HG03460 (cell line): ENCODE results near the gene PIGU.

Experiments
- ATAC-seq: cut with Tn5 transposase; IDR thresholded peaks from one replicate; pipeline ENCODE4 v1.9.1; 2021; ENCODE audit not compliant: unreplicated experiment

Gene PIGU

DNA sequence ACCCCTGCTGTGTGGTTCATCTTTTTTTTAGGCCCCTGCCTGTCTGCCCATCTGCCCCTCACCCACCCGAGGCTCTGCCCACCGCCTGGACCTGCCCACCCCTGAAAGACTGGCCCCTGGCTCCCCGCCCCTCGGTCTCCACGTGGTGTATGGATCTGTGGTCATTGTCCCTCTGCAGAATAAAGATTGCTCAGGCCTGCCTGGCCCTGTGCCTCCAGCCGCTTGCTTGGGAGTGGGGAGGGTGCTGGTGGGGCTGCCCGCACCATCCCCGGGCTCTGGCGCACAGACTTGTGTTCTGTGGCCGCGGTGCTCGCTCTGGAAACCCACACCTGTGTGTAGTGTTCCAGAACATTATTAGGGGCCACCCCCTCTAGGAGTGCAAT, 116.8 kb downstream of the PIGU start:
- no peak for ATAC-seq

DNA sequence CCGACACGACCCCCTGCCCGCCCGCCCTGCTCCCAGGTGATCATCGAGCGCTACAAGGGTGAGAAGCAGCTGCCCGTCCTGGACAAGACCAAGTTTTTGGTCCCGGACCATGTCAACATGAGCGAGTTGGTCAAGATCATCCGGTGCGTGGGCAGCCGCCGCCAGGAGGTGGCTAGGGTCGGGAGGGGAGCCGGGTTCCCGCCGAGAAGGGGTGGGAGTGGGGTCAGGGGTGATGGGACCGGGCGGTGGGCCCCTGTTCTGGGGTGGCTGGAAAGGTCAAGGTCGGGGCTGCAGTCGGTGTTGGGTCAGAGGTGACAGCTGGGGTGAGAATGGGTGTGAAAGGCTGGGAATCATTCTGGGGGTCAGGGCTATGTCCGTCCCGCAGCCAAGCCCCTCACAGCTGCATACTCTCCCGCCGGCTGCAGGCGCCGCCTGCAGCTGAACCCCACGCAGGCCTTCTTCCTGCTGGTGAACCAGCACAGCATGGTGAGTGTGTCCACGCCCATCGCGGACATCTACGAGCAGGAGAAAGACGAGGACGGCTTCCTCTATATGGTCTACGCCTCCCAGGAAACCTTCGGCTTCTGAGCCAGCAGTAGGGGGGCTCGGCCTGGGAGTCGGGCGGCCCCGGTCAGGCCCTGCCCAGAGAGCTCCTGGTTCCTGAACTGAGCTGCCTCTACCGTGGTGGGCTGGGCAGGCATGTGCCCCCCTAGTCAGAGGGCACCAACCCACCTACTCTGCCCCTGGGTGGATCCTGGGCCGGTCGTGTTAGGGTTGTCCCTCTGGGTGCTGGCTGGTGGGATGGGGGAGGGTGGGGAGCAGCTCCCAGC, 117.4 kb downstream of the PIGU start:
- ATAC-seq, result no peak

DNA sequence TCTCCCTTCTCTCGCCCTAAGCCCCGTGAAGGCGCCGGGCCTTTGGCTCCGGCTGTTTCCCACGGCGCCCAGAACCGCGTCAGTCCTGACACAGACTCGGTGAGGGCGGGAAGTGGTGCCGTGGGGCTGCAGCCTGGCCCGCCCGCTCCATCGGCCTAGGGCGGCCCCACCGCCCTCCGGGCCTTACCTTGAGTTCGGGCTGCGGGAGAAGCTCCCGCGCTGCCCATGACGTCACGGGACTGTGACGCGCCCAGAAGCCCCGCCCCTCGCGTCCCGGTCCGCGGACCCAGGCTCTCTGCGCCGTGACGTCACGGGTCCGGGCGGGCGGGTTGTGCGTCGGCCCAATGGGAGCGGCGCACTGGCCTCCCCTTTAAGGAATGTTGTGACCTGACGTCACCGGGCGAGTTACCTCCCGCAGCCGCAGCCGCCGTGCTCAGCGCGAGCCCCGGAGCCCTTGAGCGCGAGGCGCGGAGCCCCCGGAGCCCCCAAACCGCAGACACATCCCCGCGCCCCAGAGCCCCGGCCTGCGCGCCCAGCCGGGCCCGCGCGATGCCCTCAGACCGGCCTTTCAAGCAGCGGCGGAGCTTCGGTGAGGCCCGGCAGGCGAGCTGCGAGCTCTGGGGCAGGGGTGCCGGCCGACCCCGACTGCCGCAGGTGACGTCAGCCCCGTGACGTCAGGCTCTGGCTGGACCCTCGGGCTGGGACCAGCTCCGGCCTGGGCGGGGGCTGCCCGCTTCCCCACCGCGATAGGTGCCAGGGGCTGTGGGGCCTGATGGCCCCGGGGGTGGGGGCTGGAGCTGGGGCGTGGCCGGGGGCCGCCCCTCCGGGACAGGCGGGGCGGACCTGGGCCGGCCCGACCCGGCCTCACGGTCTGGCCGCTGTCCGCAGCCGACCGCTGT, 118.3 kb downstream of the PIGU start, which contains the start of gene MAP1LC3A:
TSS of gene MAP1LC3A (plus strand) at position 399 of the 899 bp plus-strand sequence. CDS start at position 550, 151 bp downstream.
- ATAC-seq, result peak; percentile 61

DNA sequence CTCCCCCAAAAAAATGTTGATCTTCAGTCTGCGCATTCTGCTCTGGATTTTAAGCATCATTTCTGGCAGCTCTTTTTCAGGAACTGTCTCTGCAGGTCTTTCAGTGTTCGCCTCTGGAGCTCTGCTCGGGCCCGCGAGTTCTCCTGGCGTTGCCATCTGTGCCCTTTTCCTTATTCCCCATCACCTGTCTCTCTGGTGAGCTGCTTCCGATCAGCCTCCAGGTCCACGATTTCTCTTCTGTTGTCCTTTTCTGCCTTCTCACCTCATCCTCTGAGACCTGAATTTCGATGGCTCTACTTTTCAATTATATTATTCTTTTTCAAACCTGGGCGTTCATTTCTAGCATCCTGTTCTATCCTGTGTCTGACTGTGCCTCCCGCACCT, 119.0 kb downstream of the PIGU start:
- no peak for ATAC-seq

DNA sequence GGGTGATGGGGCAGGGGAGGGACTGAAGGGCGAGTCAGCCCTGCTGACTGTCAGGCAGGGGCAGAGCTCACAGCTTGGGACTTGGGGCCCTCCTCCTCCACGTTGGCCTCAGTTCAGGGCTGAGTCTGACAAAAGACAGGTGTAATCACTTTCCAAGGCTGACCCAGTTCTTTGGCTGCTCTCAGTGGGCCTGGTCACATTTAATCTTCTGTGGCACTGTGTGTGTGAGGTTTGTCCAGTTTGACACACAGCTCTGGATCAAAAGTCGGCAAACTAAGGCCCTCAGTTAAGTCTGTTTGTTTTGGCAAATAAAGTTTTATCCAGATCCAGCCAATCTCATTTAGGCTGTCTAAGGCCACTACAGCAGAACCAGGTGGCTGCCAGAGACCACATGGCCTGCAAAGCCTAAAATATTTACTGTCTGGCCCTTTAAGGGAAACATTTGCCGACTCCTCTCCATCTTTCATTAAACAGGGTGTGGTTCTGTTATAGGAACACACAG, 123.5 kb downstream of the PIGU start:
- no peak for ATAC-seq

DNA sequence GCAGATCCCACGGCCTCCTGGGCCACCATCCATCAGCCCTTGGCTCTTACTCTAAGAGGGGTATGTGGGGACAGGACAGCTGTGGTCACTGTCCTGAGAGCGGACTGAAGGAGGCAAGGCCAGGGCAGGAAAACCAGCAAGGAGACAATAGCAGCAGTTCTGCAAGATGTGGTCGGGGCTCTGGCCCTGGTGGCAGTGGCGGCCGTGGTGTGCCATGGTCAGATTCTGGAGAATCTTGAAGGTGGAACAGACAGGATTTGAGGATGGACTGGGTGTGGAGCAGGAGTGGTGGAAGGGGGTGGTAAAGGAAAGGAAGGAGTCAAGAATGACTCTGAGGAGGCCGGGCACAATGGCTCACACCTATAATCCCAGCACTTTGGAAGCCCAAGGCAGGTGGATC, 124.3 kb downstream of the PIGU start:
- no peak for ATAC-seq

DNA sequence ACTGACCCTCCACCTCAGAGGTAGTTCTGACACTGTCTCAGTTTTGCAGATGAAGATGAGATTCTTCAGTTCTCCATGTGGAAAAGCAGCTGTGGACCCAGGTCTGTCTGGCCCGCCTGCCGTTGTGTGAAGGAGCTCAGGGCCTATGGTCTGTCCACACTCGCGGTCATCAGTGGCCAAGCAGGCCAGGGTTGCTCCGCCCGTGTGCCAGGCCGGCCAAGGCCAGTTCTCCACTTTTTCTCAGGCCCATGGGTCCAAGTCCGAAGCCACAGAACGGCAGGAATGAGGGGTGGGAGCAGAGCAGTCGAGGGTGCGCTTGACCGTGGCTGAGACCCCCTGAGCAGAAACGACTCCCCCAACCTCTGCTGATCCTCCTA, 127.0 kb downstream of the PIGU start:
- ATAC-seq, result no peak

DNA sequence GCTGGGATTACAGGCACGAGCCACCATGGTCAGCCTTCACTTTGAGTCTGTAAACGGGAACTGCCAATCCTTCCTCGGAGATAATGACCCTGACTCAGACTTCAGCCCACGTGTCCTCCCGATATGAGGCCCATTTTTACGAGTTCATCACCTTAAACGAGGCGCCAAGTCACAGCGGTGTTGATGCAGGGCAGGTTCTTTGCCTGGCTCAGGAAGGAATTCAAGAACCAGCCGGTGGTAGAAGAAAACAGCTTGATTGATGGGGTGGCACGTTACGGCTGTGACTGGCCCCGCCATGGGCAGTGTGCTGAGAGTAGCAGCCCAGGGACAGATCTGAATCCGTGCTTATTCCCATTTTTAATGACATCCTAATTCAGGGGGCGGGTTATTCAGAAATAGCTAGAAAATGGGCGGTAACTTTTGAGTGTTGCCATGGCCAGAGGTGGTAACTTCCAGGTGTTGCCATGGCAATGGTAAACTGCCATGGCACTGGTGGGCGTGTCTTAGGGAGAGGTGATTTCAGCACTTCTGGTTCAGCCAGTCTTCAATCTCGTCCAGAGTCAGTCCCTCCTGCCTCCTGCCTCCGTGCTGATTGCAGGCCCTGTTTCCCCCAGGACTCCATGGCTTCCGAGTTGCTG, 127.5 kb downstream of the PIGU start:
- no peak for ATAC-seq

DNA sequence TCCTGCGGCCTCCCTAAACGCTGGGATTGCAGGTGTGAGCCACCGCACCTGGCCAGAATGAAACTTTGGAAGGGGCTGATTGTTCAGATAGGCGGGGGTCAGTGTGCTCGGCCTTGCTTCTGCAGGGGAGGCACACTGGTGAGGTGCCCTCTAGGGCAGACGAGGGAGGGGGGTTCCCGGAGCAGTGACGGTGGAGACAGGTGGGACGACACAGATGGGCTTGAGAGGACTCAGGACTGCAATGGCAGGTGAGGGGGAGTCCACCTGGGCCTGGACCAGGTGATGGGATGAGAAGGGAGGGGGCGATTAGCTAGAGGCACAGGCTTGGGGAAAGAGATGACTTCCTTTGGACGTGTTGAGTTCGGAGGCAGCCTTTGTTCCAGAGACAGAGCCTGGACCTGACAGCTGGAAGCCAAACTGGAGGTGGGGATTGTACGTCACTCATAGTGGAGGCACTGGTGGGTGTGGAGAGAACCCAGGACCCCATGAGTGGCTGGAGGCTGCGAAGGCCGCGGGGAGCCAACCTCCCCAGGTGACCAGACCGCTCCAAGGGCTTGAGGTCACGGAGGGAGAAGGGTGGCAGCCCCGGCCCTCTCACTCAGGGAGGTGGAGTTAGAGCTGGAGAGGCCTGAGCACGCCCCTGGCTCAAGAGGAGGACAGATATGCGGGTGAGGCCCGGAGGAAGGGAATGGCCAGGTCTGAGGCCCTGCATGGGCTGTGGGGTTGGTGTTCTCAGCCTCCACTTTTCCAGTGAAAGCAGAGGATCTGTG, 128.9 kb downstream of the PIGU start:
- no peak for ATAC-seq

DNA sequence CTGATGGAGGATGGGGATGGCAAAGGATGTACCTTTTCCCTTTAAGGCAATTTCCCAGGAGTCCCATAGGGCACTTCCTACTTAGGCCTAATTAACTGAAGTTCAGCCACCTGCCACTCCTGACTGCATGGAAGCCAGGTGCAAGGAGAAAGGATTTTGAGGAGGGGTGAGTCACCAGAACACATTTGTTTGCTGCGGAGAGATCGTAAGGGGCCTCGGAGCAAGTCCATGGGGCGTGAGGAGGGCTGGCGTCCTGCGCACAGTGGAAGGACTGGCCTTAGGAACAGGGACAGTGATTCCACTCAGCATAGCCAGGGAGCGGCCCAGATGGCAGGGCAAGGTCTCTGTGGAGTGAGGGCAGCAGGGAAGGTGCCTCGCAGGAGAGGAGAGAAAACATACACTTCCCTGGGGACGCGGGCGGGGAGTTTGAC, 130.1 kb downstream of the PIGU start:
- ATAC-seq, result no peak

DNA sequence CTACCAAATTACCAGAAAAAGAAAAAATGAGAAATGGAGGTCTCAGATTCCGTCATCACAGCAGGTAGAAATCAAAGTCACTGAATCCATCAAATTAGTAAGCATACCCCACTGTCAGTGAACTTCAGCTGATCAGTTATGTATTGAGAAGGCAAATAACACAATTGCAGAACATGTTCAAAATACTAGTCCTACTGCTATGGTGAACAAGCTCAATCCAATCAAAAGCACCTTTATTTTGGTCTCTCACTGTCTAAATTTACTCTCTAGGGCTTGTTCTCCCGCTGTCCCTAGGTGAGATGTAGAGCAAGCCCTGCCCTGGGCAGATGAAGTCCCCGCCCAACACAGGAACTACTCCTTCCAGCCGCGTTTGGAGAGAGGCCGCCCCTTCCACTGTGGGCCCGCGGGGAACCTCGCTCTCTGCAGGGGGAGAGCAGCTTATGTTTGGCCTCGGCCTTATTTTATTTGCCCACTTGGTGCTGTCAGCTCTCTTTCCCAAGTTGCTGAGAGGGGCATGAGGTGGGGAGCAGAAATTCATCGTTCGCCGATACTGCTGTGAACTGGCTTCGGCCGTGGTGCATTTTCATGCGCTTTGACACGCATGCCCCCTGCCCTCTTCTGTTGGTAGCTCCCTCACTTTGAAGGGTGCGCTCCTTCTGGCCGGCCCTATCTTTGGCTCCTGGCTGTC, 132.6 kb downstream of the PIGU start:
- ATAC-seq, result no peak

DNA sequence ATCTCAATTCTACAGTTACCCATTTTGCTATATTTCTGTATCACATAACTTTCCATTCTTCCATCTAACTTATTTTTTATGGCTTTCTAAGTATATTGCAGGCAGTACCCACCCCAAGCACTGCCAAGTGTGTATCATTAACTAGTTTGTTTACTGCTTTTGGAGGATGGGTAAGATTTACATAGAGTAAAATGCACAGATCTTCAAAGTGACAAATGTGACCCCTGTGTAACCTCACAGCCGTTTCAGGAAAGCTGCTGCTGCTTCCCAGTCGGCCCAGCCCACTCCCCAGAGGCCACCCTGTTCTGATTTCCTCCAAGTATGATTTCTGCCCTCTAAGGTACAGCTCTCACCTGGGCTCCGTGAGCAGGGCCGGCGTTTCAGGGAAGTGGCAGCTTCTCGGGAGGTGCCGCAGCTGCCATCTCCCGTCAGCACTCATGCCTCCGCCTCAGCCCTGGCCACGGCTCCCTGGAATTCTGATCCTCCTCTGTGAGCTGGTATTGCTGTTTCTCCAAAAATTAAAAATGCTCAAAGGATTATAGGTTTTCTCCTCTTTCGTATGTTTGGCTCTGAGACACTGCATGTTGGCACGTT, 133.3 kb downstream of the PIGU start:
- ATAC-seq, result no peak

DNA sequence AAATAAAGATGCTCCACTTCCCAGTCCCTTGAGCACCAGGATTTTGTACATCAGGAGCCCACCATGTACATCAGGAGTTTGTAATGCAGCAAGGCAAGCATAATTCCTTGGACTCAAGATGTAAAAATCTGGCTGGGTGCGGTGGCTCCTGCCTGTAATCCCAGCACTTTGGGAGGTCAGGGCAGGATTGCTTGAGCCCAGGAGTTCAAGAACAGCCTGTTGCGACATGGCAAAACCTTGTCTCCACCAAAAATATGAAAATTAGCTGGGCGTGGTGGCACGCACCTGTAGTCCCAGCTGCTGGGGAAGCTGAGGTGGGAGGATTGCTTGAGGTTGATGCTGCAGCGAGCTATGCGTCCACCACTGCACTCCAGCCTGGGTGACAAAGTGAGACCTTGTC, 134.5 kb downstream of the PIGU start:
- ATAC-seq, result no peak

DNA sequence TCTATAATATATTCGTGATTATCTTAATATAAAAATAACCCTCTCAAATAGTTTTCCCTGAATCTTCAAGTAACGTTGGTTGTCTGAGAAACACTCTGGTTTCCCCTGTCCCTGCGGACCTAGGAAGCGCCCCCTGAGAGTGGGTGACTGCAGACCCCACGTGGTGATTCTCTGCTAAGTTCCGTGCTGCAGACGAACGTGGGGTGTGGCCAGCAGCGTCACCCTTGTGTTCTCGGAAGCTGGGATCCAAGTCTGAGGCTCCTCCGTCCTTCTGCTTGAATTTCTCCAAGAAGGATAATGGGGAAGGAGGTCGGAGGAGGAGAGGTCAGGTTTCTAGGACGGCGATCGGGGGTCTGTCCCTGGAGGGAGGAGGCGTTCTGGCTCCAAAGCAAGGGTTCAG, 135.0 kb downstream of the PIGU start:
- no peak for ATAC-seq

DNA sequence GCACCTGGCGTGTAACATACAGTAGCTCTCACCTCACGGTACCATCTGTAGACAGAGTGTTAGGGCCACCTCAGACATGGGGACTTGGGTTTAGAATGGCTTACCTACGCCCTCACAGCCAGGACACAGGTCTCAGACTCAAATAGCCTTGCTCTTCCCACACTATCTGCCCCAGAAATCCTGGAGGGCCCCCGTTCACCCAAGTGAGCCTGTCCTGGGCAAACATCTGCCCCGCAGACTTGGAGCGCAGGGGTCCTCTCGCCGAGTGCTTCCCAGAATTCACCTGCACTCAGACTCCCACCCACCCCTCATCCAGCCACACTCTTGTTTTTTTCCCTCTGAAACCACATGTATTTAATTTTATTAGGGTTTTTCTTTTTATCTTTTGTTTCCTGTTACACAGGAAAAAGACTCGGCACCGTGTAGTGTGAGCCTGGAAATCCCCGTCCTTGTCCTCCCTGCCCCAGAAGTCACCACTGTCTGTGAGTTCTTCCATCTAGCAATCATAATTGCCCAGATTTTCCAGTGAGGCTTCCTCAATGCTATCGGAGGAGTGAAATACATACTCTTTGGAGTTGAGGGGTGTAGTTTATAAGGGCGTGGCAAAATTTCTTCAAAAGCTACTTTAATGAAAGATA, 135.5 kb downstream of the PIGU start:
- no peak for ATAC-seq

DNA sequence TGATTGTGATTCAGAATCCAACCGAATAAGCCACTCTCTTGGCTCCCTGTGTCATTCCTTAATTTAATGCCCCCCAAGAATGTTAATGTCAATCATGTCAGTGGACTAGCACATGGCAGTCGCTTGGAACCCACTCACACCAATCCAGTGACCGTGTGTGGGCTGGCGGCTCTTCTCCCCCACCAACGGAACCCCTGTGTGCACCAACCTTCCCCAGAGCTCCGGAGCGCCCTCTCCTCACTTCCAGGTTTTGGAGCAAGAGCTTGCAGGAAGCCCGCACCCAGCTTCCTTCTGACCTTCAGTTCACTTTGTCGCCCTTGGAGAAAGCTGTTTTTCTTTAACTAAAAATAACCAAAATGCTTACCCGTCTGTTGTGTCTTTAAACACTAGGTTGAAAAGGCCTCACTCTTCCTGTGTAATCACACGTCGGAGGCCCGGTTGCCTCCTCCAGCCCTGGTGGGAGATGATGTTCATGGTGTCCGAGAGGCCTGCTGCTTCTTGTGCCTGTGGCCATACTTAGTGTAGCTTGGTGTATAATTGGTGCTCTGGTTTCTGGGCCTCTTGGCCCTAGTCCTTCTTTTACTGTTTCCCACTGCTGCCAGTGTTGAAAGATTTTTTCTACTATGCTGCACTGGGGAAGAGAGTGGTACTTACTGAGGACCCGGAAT, 136.2 kb downstream of the PIGU start:
- no peak for ATAC-seq

DNA sequence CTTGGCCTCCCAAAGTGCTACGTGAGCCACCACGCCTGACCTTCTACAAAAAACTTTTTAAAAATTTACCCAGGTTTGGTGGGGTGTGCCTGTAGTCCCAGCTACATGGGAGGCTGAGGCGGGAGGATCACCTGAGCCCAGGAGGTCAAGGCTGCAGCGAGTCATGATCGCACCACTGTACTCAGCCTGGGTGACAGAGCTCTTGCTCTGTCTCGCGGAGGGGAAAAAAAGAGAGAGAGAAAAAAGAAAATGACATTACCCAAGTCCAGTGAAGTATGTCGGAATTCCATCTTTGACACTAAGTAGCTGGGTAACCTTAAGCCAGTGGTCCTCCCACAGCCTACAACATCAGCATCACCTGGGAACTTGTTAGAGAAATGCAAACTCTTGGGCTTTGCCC, 137.1 kb downstream of the PIGU start:
- no peak for ATAC-seq

DNA sequence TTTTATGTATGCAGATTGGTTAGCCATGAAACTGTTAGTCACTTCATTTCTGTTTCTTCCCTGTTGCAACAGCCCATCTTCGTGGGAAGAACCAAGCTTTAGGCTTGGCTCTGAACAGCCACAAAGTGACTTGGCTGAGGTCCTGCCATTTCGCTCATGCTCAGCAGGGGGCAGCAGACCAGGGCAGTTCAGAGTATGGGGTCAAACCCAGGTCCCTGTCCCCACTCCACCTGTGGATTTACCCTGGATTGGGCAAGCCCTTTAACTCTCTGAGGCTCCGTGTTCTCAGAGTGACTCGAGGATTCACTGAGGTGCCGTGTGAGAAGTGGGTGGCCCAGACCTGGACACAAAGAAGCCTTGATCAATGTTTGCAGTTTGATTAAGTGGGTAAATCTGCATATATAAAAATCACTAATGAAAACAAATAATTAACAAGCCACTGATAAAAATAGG, 138.2 kb downstream of the PIGU start:
- no peak for ATAC-seq

DNA sequence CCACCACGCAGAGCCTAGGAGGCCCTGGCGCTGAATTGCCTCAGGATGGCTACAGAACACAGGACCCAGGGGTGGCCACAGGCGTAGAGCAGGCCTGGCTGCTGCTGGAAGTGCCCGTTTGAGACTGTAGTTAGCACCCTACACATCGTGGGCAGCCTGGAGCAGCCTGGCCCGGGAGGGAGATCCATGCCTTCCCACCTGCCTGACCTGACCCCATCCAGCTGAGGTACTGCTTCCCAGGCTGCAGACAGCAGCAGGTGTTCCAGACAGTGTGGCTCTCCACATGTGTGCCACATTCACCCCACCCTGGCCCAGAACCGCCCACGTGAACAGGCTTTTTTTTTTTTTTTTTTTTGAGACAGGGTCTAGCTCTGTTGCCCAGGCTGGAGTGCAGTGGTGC, 139.2 kb downstream of the PIGU start:
- no peak for ATAC-seq
